D721Med (cell line): ENCODE results near the gene SPI1.
"Not testable (repeated sequence)": the region's sequence is repeated elsewhere in the genome, so short reads cannot be mapped to it uniquely, and the experiment has no call there.

Experiments used
- DNase-seq: peaks from one replicate; pipeline ENCODE4 v3.0.0; 2011; ENCODE audit warnings: low spot score; ENCODE audit not compliant: insufficient read length
- FAIRE-seq: peaks from 2 replicates; lab custom pipeline; 2011; peaks lifted over from hg19 to GRCh38; lab: Jason Lieb, UNC
- TF ChIP-seq, protein P1 (sequence below): IDR thresholded peaks from 2 replicates; pipeline ENCODE4 v1.5.1; 2012; ENCODE audit warnings: mild to moderate bottlenecking, control low read depth; ENCODE audit not compliant: insufficient read depth; ENCODE audit errors: missing control alignments

SPI1 gene

GRCh38 chr11:47325271-47326041, 52.9 kb downstream of the SPI1 start:
- no peak for DNase-seq
- no peak for FAIRE-seq

DNA sequence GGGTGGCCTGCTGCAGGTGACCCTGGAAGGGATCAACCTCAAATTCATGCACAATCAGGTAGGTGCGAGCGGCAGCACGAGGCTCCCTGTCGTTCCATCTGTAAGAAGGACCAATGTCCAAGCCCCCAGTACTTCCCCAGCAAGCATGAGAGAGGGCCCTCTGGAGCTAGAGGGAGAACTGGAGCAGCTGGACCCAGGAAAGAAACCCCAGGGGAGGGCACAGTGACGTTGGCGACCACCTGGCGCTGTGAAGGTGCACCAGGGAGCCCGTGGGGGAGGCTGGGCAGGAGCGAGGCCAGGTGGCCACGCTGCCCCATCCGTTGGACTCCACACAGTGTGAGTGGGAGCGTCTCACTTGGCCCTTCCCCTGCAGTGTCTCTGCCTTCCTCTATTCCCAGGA, 53.8 kb downstream of the SPI1 start:
- DNase-seq (peak; percentile 26), FAIRE-seq (no peak)
- TF ChIP-seq, protein P1, sequence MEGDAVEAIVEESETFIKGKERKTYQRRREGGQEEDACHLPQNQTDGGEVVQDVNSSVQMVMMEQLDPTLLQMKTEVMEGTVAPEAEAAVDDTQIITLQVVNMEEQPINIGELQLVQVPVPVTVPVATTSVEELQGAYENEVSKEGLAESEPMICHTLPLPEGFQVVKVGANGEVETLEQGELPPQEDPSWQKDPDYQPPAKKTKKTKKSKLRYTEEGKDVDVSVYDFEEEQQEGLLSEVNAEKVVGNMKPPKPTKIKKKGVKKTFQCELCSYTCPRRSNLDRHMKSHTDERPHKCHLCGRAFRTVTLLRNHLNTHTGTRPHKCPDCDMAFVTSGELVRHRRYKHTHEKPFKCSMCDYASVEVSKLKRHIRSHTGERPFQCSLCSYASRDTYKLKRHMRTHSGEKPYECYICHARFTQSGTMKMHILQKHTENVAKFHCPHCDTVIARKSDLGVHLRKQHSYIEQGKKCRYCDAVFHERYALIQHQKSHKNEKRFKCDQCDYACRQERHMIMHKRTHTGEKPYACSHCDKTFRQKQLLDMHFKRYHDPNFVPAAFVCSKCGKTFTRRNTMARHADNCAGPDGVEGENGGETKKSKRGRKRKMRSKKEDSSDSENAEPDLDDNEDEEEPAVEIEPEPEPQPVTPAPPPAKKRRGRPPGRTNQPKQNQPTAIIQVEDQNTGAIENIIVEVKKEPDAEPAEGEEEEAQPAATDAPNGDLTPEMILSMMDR: no peak

More at GRCh38 chr11:47325271-47326041, 52.9 kb downstream of the SPI1 start:
- TF ChIP-seq, protein P1: no peak

DNA sequence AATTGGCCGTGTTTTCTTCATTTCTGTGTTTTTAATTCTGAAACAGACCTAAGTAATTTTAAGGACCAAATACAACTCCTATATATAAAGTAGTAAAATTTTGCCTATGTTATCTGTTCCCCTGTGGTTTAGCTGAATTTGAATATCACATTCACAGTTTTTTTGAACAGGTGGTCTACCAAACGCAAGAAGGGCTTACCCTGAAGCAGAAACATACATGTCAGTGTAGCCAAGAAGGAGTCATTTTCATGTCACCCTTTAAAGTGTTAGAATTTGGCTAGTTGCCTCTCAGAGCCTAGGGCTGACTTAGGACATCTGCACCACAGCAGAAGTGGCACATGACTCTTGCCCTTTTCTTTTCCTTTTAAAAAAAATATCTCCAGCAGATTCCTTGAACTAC, 60.2 kb downstream of the SPI1 start:
- FAIRE-seq: no peak
- DNase-seq: no peak
- TF ChIP-seq, protein P1: no peak

DNA sequence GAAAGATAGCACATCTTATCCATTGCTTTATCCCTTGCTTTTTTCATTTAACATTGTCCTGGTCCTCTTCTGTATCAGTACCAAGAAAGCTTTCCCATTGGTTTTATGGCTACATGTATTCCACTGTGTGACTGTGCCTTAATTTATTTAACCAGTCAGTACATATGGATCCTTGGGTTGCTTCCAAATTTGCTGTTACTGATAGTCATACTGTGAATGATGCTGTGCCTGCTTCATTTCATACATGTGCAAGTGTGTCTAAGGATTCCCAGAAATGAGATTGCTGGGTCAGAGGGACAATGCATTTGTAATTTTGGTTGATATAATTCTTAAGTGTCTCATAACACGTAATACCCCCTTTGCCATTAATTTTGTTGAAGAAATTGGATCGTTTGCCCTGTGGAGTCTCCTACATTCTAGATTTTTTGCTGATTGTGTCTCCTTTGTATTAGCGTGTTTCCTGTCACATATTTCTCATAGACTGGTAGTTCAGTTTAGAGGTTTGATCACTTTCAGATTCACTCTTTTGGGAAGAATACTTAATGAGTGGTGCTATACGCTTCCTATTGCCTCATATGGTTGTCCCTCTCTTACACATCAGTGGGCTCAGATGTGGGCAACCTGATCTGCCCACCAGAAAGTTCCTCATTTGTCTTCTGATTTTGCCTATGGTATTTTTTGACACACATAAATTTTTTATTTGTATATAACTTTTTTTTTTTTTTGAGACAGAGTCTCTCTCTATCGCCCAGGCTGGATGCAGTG, 61.1 kb downstream of the SPI1 start:
- no peak for DNase-seq

DNA sequence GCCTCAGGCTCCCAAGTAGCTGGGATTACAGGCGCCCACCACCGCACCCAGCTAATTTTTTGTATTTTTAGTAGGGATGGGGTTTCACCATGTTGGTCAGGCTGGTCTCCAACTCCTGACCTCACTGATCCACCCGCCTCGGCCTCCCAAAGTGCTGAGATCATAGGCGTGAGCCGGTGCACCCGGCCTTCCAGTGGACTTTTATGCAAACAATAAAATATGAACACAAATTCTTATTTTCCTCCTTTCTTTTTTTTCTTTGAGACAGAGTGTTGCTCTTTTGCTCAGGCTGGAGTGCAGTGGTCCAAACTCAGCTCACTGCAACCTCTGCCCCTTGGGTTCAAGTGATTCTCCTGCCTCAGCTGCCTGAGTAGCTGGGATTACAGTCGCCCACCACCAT, 61.8 kb downstream of the SPI1 start:
- DNase-seq, FAIRE-seq: not testable (repeated sequence)

More for the DNA sequence above, 61.1 kb downstream of the SPI1 start:
- no peak for FAIRE-seq
- TF ChIP-seq, protein P1: no peak

DNA sequence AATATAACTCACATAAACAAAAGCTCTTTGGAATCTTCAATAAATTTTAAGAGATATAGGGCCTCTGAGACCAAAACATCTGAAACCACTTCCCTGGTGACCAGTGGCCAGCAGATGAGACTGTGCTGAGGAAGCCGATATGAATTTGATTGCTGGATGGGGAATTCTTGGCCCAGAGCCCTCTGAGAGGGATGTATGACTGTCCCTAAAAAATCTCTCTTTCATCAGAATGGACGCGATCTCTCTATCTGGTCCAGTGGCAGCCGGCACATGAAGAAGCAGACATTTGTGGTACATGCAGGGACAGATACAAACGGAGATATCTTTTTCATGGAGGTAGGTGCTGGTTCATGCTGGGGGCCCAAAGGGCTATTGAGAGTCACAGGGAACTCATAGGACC, 63.4 kb downstream of the SPI1 start:
- TF ChIP-seq, protein P1: no peak
- FAIRE-seq (no peak), DNase-seq (no peak)

- TF ChIP-seq, protein P1: no peak
- FAIRE-seq: no peak
- no peak for DNase-seq
Measured at GRCh38 chr11:47308050-47308823, 70.1 kb downstream of the SPI1 start.
